HepG2 (cell line): ENCODE measurements around the gene TUBG2. TPM values are rescaled to one million over a fixed set of nuclear protein-coding genes. Genes with fewer than 3 reads are reported as not detected.

Experiments
- EED ChIP-seq: sonication (generic); formaldehyde crosslinking; IDR thresholded peaks from 2 replicates; pipeline ENCODE4 v1.5.0; 2020; ENCODE audit warnings: mild to moderate bottlenecking, missing genetic modification reagents
- GATAD1 ChIP-seq: IDR thresholded peaks from 2 replicates; pipeline ENCODE4 v1.6.1; 2016; ENCODE audit warnings: missing genetic modification reagents, missing compliant biosample characterization
- IRX3 ChIP-seq: sonication (generic); formaldehyde crosslinking; IDR thresholded peaks from 2 replicates; pipeline ENCODE4 v1.8.1; 2023; ENCODE audit warnings: mild to moderate bottlenecking, low read depth, missing genetic modification reagents, borderline replicate concordance
- JARID2 ChIP-seq: sonication (generic); formaldehyde crosslinking; IDR thresholded peaks from 2 replicates; pipeline ENCODE4 v1.8.1; 2023; ENCODE audit warnings: missing genetic modification reagents, inconsistent platforms; ENCODE audit not compliant: insufficient replicate concordance
- KMT2A ChIP-seq: sonication (generic); formaldehyde crosslinking; IDR thresholded peaks from 2 replicates; pipeline ENCODE4 v1.4.0; 2020; ENCODE audit warnings: missing genetic modification reagents
- REPIN1 ChIP-seq: sonication (generic); formaldehyde crosslinking; IDR thresholded peaks from 2 replicates; pipeline ENCODE4 v1.8.0; 2022; ENCODE audit warnings: missing genetic modification reagents, low read depth, mild to moderate bottlenecking, borderline replicate concordance
- SAFB2 ChIP-seq: sonication (generic); formaldehyde crosslinking; IDR thresholded peaks from 2 replicates; pipeline ENCODE4 v1.5.1; 2020; ENCODE audit warnings: missing genetic modification reagents, low read depth, mild to moderate bottlenecking, borderline replicate concordance
- ZBTB7A ChIP-seq: sonication (generic); formaldehyde crosslinking; IDR thresholded peaks from 2 replicates; pipeline ENCODE4 v1.8.0; 2022; ENCODE audit warnings: mild to moderate bottlenecking, missing genetic modification reagents
- ZFP91 ChIP-seq: sonication (generic); formaldehyde crosslinking; IDR thresholded peaks from 2 replicates; pipeline ENCODE4 v1.9.0; 2022; ENCODE audit warnings: missing genetic modification reagents, mild to moderate bottlenecking, borderline replicate concordance
- ZNF274 ChIP-seq: sonication (generic); formaldehyde crosslinking; IDR thresholded peaks from 2 replicates; pipeline ENCODE4 v1.5.1; 2020; ENCODE audit warnings: mild to moderate bottlenecking, missing genetic modification reagents
- ZNF383 ChIP-seq: sonication (generic); formaldehyde crosslinking; IDR thresholded peaks from 2 replicates; pipeline ENCODE4 v1.4.0; 2020; ENCODE audit warnings: missing genetic modification reagents, mild to moderate bottlenecking, borderline replicate concordance
- ZNF543 ChIP-seq: sonication (generic); formaldehyde crosslinking; IDR thresholded peaks from 2 replicates; pipeline ENCODE4 v1.4.0; 2020; ENCODE audit warnings: mild to moderate bottlenecking, missing genetic modification reagents
- ZNF546 ChIP-seq: sonication (generic); formaldehyde crosslinking; conservative IDR thresholded peaks from 2 replicates; pipeline ENCODE4 v1.8.1; 2023; ENCODE audit warnings: mild to moderate bottlenecking, missing genetic modification reagents
- ZNF703 ChIP-seq: sonication (generic); formaldehyde crosslinking; IDR thresholded peaks from 2 replicates; pipeline ENCODE4 v1.5.1; 2020; ENCODE audit warnings: missing genetic modification reagents, mild to moderate bottlenecking, moderate library complexity, borderline replicate concordance
- polyA plus RNA-seq, 8 experiments: library from polyadenylated mRNA; depleted of rRNA in 3 of 8; stranded (reverse) in 7 of 8; unstranded in 1 of 8; fragments of >200 nt; fragmentation: Illumina TruSeq in 4 of 8; extraction: Trizol in 4 of 8; gene quantifications; 2 replicates each; pipeline versions ENCODE4 v1.2.1 to v1.2.3, GENCODE V29; 2011 to 2016; ENCODE audit warnings: low read depth in 4 of 8, missing spikeins in 1 of 8, mixed read lengths in 1 of 8; ENCODE audit not compliant: insufficient read depth in 1 of 8
- total RNA-seq, 5 experiments: library from RNA; depleted of rRNA; stranded (reverse); fragments of >200 nt; fragmentation: Illumina TruSeq; extraction: Trizol; gene quantifications; 2 replicates each; pipeline ENCODE4 v1.2.3, GENCODE V29; 2016; ENCODE audit warnings: low read depth in 1 of 5
- TF ChIP-seq, protein P1 (sequence below): sonication (generic); formaldehyde crosslinking; IDR thresholded peaks from 2 replicates; pipeline ENCODE4 v1.4.0; 2020; ENCODE audit warnings: mild to moderate bottlenecking, low read depth, missing genetic modification reagents
- TF ChIP-seq, protein P2 (sequence below): sonication (generic); formaldehyde crosslinking; IDR thresholded peaks from 2 replicates; pipeline ENCODE4 v1.5.1; 2020; ENCODE audit warnings: missing genetic modification reagents, mild to moderate bottlenecking, borderline replicate concordance
- TF ChIP-seq, protein P3 (sequence below): sonication (generic); formaldehyde crosslinking; IDR thresholded peaks from 2 replicates; pipeline ENCODE4 v1.4.0; 2020; ENCODE audit warnings: mild to moderate bottlenecking, missing genetic modification reagents
- TF ChIP-seq, protein P4 (sequence below): sonication (generic); formaldehyde crosslinking; IDR thresholded peaks from 2 replicates; pipeline ENCODE4 v1.4.0; 2020; ENCODE audit warnings: missing genetic modification reagents
- TF ChIP-seq, protein P5 (sequence below): sonication (generic); formaldehyde crosslinking; IDR thresholded peaks from 2 replicates; pipeline ENCODE4 v1.4.0; 2020; ENCODE audit warnings: missing genetic modification reagents, borderline replicate concordance

The TUBG2 gene
- total and polyA plus RNA-seq, 2 of the 13 experiments (the other 11 are each of a cell fraction or from before 2014, with no cell fraction given): 16.0 to 42.3 TPM

- TF ChIP-seq, protein P1, sequence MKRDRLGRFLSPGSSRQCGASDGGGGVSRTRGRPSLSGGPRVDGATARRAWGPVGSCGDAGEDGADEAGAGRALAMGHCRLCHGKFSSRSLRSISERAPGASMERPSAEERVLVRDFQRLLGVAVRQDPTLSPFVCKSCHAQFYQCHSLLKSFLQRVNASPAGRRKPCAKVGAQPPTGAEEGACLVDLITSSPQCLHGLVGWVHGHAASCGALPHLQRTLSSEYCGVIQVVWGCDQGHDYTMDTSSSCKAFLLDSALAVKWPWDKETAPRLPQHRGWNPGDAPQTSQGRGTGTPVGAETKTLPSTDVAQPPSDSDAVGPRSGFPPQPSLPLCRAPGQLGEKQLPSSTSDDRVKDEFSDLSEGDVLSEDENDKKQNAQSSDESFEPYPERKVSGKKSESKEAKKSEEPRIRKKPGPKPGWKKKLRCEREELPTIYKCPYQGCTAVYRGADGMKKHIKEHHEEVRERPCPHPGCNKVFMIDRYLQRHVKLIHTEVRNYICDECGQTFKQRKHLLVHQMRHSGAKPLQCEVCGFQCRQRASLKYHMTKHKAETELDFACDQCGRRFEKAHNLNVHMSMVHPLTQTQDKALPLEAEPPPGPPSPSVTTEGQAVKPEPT (CRISPR knock-in tag): 0 out of 2 replicates have a peak, but pooled peaks have one; percentile 28
- TF ChIP-seq, protein P2, sequence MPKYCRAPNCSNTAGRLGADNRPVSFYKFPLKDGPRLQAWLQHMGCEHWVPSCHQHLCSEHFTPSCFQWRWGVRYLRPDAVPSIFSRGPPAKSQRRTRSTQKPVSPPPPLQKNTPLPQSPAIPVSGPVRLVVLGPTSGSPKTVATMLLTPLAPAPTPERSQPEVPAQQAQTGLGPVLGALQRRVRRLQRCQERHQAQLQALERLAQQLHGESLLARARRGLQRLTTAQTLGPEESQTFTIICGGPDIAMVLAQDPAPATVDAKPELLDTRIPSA: 0 out of 2 replicates have a peak, but pooled peaks have one; percentile 11
- peak; percentile 77; the same call in 1 of the 2 replicates for TF ChIP-seq ZNF546
- TF ChIP-seq, protein P3, sequence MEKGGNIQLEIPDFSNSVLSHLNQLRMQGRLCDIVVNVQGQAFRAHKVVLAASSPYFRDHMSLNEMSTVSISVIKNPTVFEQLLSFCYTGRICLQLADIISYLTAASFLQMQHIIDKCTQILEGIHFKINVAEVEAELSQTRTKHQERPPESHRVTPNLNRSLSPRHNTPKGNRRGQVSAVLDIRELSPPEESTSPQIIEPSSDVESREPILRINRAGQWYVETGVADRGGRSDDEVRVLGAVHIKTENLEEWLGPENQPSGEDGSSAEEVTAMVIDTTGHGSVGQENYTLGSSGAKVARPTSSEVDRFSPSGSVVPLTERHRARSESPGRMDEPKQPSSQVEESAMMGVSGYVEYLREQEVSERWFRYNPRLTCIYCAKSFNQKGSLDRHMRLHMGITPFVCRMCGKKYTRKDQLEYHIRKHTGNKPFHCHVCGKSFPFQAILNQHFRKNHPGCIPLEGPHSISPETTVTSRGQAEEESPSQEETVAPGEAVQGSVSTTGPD (CRISPR knock-in tag): no peak
- peak; percentile 23; the same call in 1 of the 2 replicates for TF ChIP-seq ZNF703 (CRISPR knock-in tag)
- no peak; the same call in 1 of the 2 replicates for TF ChIP-seq ZBTB7A (CRISPR knock-in tag)
- 0 out of 2 replicates have a peak, but pooled peaks have one; percentile 25 for TF ChIP-seq ZNF383 (CRISPR knock-in tag)
- 0 out of 2 replicates have a peak, but pooled peaks have one; percentile 34 for TF ChIP-seq KMT2A (CRISPR knock-in tag)
- TF ChIP-seq JARID2 (CRISPR knock-in tag): peak; percentile 34
- 0 out of 2 replicates have a peak, but pooled peaks have one; percentile 10 for TF ChIP-seq REPIN1 (CRISPR knock-in tag)
- TF ChIP-seq IRX3 (CRISPR knock-in tag): no peak
- TF ChIP-seq ZNF274 (CRISPR knock-in tag): peak; percentile 14; the same call in 1 of the 2 replicates
- TF ChIP-seq SAFB2 (CRISPR knock-in tag): peak; percentile 49; the same call in 1 of the 2 replicates
- peak; percentile 88; the same call in 1 of the 2 replicates for TF ChIP-seq EED (CRISPR knock-in tag)
- peak; percentile 56; the same call in 1 of the 2 replicates for TF ChIP-seq ZFP91 (CRISPR knock-in tag)
- peak; percentile 46; the same call in 1 of the 2 replicates for TF ChIP-seq ZNF543 (CRISPR knock-in tag)
- TF ChIP-seq GATAD1 (CRISPR knock-in tag): peak; percentile 10; the same call in 1 of the 2 replicates
- TF ChIP-seq, protein P4, sequence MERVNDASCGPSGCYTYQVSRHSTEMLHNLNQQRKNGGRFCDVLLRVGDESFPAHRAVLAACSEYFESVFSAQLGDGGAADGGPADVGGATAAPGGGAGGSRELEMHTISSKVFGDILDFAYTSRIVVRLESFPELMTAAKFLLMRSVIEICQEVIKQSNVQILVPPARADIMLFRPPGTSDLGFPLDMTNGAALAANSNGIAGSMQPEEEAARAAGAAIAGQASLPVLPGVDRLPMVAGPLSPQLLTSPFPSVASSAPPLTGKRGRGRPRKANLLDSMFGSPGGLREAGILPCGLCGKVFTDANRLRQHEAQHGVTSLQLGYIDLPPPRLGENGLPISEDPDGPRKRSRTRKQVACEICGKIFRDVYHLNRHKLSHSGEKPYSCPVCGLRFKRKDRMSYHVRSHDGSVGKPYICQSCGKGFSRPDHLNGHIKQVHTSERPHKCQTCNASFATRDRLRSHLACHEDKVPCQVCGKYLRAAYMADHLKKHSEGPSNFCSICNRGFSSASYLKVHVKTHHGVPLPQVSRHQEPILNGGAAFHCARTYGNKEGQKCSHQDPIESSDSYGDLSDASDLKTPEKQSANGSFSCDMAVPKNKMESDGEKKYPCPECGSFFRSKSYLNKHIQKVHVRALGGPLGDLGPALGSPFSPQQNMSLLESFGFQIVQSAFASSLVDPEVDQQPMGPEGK (CRISPR knock-in tag): peak; percentile 62
- TF ChIP-seq, protein P5, sequence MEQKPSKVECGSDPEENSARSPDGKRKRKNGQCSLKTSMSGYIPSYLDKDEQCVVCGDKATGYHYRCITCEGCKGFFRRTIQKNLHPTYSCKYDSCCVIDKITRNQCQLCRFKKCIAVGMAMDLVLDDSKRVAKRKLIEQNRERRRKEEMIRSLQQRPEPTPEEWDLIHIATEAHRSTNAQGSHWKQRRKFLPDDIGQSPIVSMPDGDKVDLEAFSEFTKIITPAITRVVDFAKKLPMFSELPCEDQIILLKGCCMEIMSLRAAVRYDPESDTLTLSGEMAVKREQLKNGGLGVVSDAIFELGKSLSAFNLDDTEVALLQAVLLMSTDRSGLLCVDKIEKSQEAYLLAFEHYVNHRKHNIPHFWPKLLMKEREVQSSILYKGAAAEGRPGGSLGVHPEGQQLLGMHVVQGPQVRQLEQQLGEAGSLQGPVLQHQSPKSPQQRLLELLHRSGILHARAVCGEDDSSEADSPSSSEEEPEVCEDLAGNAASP (CRISPR knock-in tag): 0 out of 2 replicates have a peak, but pooled peaks have one; percentile 12
Observed at GRCh38 chr17:42675965-42676423, 16.9 kb downstream of the TUBG2 start (continued).
